ENCODE data around the gene POLR1B.

POLR1B gene

DNA sequence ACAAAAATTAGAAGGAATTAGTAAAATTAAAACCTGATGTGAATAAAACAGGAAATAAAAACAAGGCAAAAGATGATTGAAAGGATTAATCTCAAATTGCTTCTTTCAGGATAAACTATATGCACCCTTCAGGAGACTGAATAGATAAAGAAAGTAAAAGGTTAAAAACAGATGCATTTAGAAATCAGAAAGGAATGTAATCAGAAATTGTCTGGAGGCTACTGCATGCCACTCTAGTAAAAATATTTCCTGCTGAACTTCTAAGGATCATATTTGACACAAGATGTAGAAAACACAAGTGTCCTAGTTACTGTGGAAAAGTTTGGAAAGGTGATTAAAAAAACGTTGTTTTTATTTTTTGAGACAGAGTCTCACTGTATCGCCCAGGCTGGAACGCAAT, 58.4 kb downstream of the POLR1B start:
- DNase-seq (ENCODE audit: extremely low read depth, low read depth): no peak
- no peak overlapping the region for H3K4me3 ChIP-seq (replicated peaks; ENCODE audit: low read depth, low read length)
- TF ChIP-seq, protein P1, sequence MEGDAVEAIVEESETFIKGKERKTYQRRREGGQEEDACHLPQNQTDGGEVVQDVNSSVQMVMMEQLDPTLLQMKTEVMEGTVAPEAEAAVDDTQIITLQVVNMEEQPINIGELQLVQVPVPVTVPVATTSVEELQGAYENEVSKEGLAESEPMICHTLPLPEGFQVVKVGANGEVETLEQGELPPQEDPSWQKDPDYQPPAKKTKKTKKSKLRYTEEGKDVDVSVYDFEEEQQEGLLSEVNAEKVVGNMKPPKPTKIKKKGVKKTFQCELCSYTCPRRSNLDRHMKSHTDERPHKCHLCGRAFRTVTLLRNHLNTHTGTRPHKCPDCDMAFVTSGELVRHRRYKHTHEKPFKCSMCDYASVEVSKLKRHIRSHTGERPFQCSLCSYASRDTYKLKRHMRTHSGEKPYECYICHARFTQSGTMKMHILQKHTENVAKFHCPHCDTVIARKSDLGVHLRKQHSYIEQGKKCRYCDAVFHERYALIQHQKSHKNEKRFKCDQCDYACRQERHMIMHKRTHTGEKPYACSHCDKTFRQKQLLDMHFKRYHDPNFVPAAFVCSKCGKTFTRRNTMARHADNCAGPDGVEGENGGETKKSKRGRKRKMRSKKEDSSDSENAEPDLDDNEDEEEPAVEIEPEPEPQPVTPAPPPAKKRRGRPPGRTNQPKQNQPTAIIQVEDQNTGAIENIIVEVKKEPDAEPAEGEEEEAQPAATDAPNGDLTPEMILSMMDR (IDR thresholded peaks at IDR 0.05; ENCODE audit: low read depth, low read length, missing control alignments): no peak

DNA sequence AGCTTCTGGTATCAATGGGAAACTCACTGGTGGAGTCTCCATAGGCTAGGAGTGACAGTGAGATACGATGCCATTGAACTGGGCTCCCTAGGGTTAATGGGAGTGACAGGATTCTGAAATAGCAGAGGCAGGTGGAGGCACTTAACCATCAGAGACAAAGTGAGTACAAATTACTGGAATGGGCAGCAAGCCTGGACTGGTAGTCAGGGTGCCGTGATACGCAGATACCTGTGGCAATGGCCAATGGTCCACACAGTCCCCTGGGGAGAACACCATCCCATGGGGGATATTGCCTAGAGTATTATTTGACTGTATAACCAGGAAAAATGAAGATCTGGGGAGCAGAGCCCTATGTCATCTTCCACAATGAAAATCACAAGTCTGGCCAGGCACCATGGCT, 59.5 kb downstream of the POLR1B start:
- TF ChIP-seq, protein P1 (IDR thresholded peaks at IDR 0.05; ENCODE audit: low read depth, low read length, missing control alignments): no peak
- no peak for DNase-seq (ENCODE audit: extremely low read depth, low read depth)
- H3K4me3 ChIP-seq (replicated peaks; ENCODE audit: low read depth, low read length): no peak overlapping the region

DNA sequence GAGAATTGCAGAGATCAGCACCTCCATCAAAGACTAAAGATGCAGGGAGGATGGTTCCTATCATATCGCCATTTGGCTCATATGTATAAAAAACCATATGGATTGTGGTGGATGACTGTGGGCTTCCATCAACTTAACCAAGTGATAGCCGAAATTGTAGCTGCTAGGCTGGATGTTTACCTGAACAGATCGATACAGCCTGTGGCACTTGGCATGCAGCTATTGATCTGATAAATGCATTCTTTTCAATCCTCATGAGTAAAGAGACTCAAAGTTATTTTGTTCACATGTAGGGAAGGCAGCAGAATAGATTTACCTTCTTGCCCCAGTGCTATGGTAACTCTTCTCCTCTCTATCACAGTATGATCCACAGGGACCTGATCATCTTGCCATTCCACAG, 60.7 kb downstream of the POLR1B start:
- no peak for DNase-seq (ENCODE audit: extremely low read depth, low read depth)

DNA sequence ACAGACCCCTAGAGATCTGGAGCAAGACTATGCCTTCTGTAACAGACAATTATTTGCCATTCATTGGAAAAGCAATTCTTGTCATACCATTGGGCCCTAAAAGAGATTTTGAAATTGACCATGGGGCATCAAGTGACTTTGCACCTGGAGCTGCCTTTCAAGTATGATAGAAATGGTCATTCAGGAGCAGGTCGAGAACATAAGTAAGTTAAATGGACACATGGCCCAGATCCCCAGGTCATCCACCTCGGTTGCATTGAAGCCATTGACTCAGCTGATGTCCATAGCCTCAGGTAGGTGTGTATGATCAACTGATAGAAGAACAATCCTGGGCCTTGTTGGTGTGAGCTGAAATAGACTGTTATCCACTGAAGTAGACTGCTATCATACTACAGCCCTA, 61.5 kb downstream of the POLR1B start:
- DNase-seq (ENCODE audit: extremely low read depth, low read depth): no peak
- H3K4me3 ChIP-seq (replicated peaks; ENCODE audit: low read depth, low read length): no peak overlapping the region
- TF ChIP-seq, protein P1 (IDR thresholded peaks at IDR 0.05; ENCODE audit: low read depth, low read length, missing control alignments): no peak

More for the DNA sequence above, 60.7 kb downstream of the POLR1B start:
- TF ChIP-seq, protein P1 (IDR thresholded peaks at IDR 0.05; ENCODE audit: low read depth, low read length, missing control alignments): no peak
- H3K4me3 ChIP-seq (replicated peaks; ENCODE audit: low read depth, low read length): no peak overlapping the region

DNA sequence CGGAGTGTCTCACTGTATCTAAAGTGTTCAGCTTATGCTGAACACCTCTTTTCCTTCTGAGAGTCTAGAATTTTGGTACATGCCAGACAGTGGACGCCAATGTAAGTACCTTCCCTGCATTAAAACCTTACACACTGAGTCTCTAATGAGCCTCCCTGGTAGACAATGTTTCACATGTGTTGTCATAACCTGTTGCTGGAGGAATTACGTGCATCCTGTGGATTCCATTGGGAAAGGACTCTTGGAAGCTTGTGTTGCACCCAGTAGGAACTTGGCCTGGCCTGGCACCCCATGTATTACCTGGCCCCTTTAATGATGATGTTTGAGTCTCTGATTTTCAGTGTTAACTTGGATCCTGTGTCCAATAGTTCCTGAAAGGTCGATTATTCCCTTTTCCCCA, 62.7 kb downstream of the POLR1B start:
- no peak for DNase-seq (ENCODE audit: extremely low read depth, low read depth)
- TF ChIP-seq, protein P1 (IDR thresholded peaks at IDR 0.05; ENCODE audit: low read depth, low read length, missing control alignments): no peak
- H3K4me3 ChIP-seq (replicated peaks; ENCODE audit: low read depth, low read length): no peak overlapping the region

DNA sequence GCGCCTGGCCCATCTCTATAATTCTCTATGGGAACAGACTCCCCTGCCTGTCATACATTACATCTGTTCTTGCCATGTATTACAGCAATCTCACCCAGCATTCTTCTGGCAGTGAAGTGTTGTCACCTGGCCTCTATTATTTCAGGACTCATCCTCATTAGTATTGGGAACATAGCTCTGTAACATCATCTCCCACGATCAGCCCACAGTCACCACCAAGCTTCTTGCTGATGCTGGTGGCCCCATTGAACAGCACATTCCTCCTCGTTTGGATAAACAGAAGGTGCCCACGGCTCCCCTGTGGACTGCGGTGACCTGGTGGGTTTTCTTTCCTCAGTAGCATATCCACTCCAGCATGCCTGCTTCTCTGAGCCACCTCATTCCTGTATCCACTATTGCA, 63.7 kb downstream of the POLR1B start:
- no peak for DNase-seq (ENCODE audit: extremely low read depth, low read depth)
- TF ChIP-seq, protein P1 (IDR thresholded peaks at IDR 0.05; ENCODE audit: low read depth, low read length, missing control alignments): no peak
- no peak overlapping the region for H3K4me3 ChIP-seq (replicated peaks; ENCODE audit: low read depth, low read length)

DNA sequence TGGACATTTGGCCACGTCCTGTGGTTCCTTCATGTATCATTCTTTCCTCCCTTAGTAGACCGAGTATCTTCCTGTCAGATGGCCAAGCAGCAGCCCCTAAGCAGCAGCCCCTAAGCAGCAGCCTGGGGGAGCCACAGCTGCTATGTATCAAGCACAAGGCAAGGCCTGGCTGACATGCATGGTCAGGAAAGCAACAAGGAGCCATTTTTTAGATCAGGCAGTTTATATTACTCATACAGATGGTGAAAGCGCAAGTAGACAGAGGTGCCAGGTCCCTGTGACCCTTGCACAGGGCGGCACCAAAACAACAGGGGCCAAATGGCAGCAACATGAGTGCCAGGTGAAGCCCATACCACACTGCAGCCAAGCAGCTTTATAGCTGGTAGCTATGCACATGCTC, 64.3 kb downstream of the POLR1B start:
- no peak overlapping the region for H3K4me3 ChIP-seq (replicated peaks; ENCODE audit: low read depth, low read length)
- no peak for DNase-seq (ENCODE audit: extremely low read depth, low read depth)
- TF ChIP-seq, protein P1 (IDR thresholded peaks at IDR 0.05; ENCODE audit: low read depth, low read length, missing control alignments): no peak

All from HFF-Myc (cell line).